PC-9 (cell line): Measurements from ENCODE around the gene HPCAL1. TPM values are rescaled to one million over a fixed set of nuclear protein-coding genes. Genes with fewer than 3 reads are reported as not detected.

Experiments
- BruUV-seq: library from RNA; stranded (reverse); fragments of 400-500 nt; replicated peaks from 2 replicates; lab custom pipeline; 2021; lab: Mats Ljungman, UMichigan
- CTCF ChIA-PET: fragments of 300-600 bp; sonication (Branson Sonifier 250); formaldehyde crosslinking; loops from one replicate; lab custom pipeline; 2022; ENCODE audit warnings: antibody characterized with exemption; lab: Charles Lee
- POLR2A ChIA-PET: fragments of 300-600 bp; sonication (Branson Sonifier 250); formaldehyde crosslinking; loops from one replicate; lab custom pipeline; 2022; ENCODE audit warnings: antibody characterized with exemption; ENCODE audit not compliant: unreplicated experiment; lab: Charles Lee
- DNase-seq, 2 experiments: peaks; one replicate each; pipeline versions ENCODE4 v3.0.0 to v3.0.0-alpha.2; 2015 to 2022; ENCODE audit warnings: mixed read lengths in 1 of 2
- H2AFZ ChIP-seq: fragments of 200-600 bp; sonication (generic); 2 replicates; pipeline ENCODE4 v1.8.1; 2017; ENCODE audit warnings: antibody characterized with exemption
- H3F3A ChIP-seq: fragments of 200-600 bp; sonication (generic); 2 replicates; pipeline ENCODE4 v1.8.1; 2017; ENCODE audit warnings: antibody characterized with exemption, mild to moderate bottlenecking, low read depth; ENCODE audit not compliant: insufficient read depth
- H3K27ac ChIP-seq: fragments of 200-600 bp; sonication (generic); 2 replicates; pipeline ENCODE4 v1.6.1; 2016; ENCODE audit warnings: mixed run types
- H3K27me3 ChIP-seq: fragments of 200-600 bp; sonication (generic); 2 replicates; pipeline ENCODE4 v1.6.1; 2016; ENCODE audit warnings: low read depth, mixed run types; ENCODE audit not compliant: insufficient read depth
- H3K36me3 ChIP-seq: fragments of 200-600 bp; sonication (generic); 2 replicates; pipeline ENCODE4 v1.6.1; 2016; ENCODE audit warnings: low read depth, mixed run types
- H3K4me1 ChIP-seq: fragments of 200-600 bp; sonication (generic); replicated peaks from 2 replicates; pipeline ENCODE4 v1.6.1; 2016; ENCODE audit warnings: mixed run types; ENCODE audit not compliant: insufficient read depth
- H3K4me2 ChIP-seq: fragments of 200-600 bp; sonication (generic); 2 replicates; pipeline ENCODE4 v1.6.1; 2017; ENCODE audit warnings: mixed run types
- H3K4me3 ChIP-seq: fragments of 200-600 bp; sonication (generic); 2 replicates; pipeline ENCODE4 v1.6.1; 2016; ENCODE audit warnings: mixed run types
- H3K79me2 ChIP-seq: fragments of 200-600 bp; sonication (generic); 2 replicates; pipeline ENCODE4 v1.6.1; 2017; ENCODE audit warnings: low read depth, mixed run types
- H3K9me2 ChIP-seq: fragments of 200-600 bp; sonication (generic); 2 replicates; pipeline ENCODE4 v1.8.1; 2017; ENCODE audit warnings: mild to moderate bottlenecking; ENCODE audit not compliant: insufficient read depth
- H3K9me3 ChIP-seq: fragments of 200-600 bp; sonication (generic); 2 replicates; pipeline ENCODE4 v1.8.1; 2016; ENCODE audit warnings: low read depth; ENCODE audit not compliant: insufficient read depth
- H4K20me1 ChIP-seq: fragments of 200-600 bp; sonication (generic); 2 replicates; pipeline ENCODE4 v1.8.1; 2017; ENCODE audit not compliant: insufficient read depth
- CTCF ChIP-seq: fragments of 200-600 bp; sonication (generic); conservative IDR thresholded peaks from 2 replicates; pipeline ENCODE4 v1.6.1; 2017; ENCODE audit warnings: mixed run types, antibody characterized with exemption, mild to moderate bottlenecking, moderate library complexity
- EZH2 ChIP-seq: fragments of 200-600 bp; sonication (generic); IDR thresholded peaks from 2 replicates; pipeline ENCODE4 v1.8.0; 2017; ENCODE audit warnings: antibody characterized with exemption, low read depth
- intact Hi-C: fragments of 100-400 bp; cut with micrococcal nuclease; formaldehyde crosslinking; loops from one replicate; pipeline ENCODE4 v1.10.0; 2022; ENCODE audit not compliant: unreplicated experiment
- total RNA-seq: library from RNA; stranded (reverse); gene quantifications from 2 replicates; pipeline ENCODE4 v1.2.3, GENCODE V29; 2021

Gene HPCAL1
- total RNA-seq, 1 experiment from 2014 or later, result 105 TPM

- H3K9me3 ChIP-seq, result peaks cover 8% of the 10 kb centered on the region; the same call in 1 of the 2 replicates
- H3K4me3 ChIP-seq, result no peak overlapping the region
- H3K36me3 ChIP-seq, result peaks cover 21% of the 10 kb centered on the region
- no TSS peak for BruUV-seq
- peaks cover 11% of the 10 kb centered on the region for H3K4me1 ChIP-seq
- peaks cover 82% of the 10 kb centered on the region for H4K20me1 ChIP-seq
- TF ChIP-seq EZH2 (no peak), CTCF (no peak)
- DNase-seq, result no peak
- ChIA-PET POLR2A (no interaction called here), CTCF (interaction anchor here (0.6 kb wide), 1 partner anchor 53 kb away, joined by 3 read pairs; no protein-coding TSS in a partner anchor)
- H3K27ac ChIP-seq, result no peak overlapping the region
- H3F3A ChIP-seq, result peaks cover 31% of the 10 kb centered on the region
- H3K9me2 ChIP-seq, result no peaks in the 10 kb centered on the region
- H3K79me2 ChIP-seq, result peaks cover 100% of the 10 kb centered on the region
- intact Hi-C loops, result no loop called here
- no peak overlapping the region for H2AFZ ChIP-seq
- H3K27me3 ChIP-seq, result no peaks in the 10 kb centered on the region
- H3K4me2 ChIP-seq, result no peak overlapping the region
These were observed 32.5 kb downstream of the HPCAL1 start for GRCh38 chr2:10335046-10335840.

- Histone ChIP-seq H3K4me3 (no peak overlapping the region), H3K4me1 (peaks cover 13% of the 10 kb centered on the region; the same call in 1 of the 2 replicates), H3K9me2 (no peaks in the 10 kb centered on the region), H3K4me2 (no peak overlapping the region), H3K9me3 (peaks cover 8% of the 10 kb centered on the region; the same call in 1 of the 2 replicates), H3K79me2 (peaks cover 100% of the 10 kb centered on the region), H2AFZ (no peak overlapping the region), H3K27ac (no peak overlapping the region), H3F3A (peaks cover 36% of the 10 kb centered on the region), H4K20me1 (peaks cover 82% of the 10 kb centered on the region), H3K36me3 (peaks cover 21% of the 10 kb centered on the region), H3K27me3 (no peaks in the 10 kb centered on the region)
- ChIA-PET POLR2A (no interaction called here), CTCF (no interaction called here)
- DNase-seq, result no peak
- intact Hi-C loops, result loop anchor here (1.0 kb wide), 1 partner anchor 64 kb away; no protein-coding TSS in a partner anchor
- no TSS peak for BruUV-seq
- no peak for TF ChIP-seq CTCF
- no peak for TF ChIP-seq EZH2
These were observed 33.6 kb downstream of the HPCAL1 start for GRCh38 chr2:10336283-10336682.

- Histone ChIP-seq H4K20me1 (peaks cover 82% of the 10 kb centered on the region), H3K79me2 (peaks cover 100% of the 10 kb centered on the region), H3K36me3 (peaks cover 21% of the 10 kb centered on the region), H3K9me3 (peaks cover 8% of the 10 kb centered on the region; the same call in 1 of the 2 replicates), H3K9me2 (no peaks in the 10 kb centered on the region), H3F3A (peaks cover 34% of the 10 kb centered on the region), H3K4me3 (no peak overlapping the region), H3K27me3 (no peaks in the 10 kb centered on the region), H3K4me1 (peaks cover 13% of the 10 kb centered on the region; the same call in 1 of the 2 replicates), H2AFZ (no peak overlapping the region), H3K27ac (no peak overlapping the region), H3K4me2 (no peak overlapping the region)
- ChIA-PET POLR2A (no interaction called here), CTCF (no interaction called here)
- DNase-seq, result no peak
- no TSS peak for BruUV-seq
- intact Hi-C loops, result no loop called here
- TF ChIP-seq CTCF (no peak), EZH2 (no peak)
These were observed 35.0 kb downstream of the HPCAL1 start for GRCh38 chr2:10337449-10338269.
